Spleen (tissue), 7 donors: Measurements from ENCODE around the gene SLC7A6.

Source experiments
- CTCF ChIP-seq, 11 experiments: fragments of 200-600 bp in 7 of 11; fragments of 450-650 bp in 4 of 11; sonication (generic) in 4 of 11; IDR thresholded peaks in 8 of 11; conservative IDR thresholded peaks in 3 of 11; 1 replicate in 7 of 11; 2 replicates in 4 of 11; pipeline versions ENCODE4 v1.4.0 to v1.8.0; 2016 to 2021; ENCODE audit warnings: antibody characterized with exemption in 11 of 11, inconsistent platforms in 4 of 11, mild to moderate bottlenecking in 1 of 11
- POLR2A ChIP-seq, 3 donors: fragments of 450-650 bp; IDR thresholded peaks; one replicate each; pipeline ENCODE4 v1.5.1; 2017; ENCODE audit warnings: antibody characterized with exemption in 3 of 3, mild to moderate bottlenecking in 1 of 3
- POLR2AphosphoS5 ChIP-seq, 3 donors: sonication (generic); formaldehyde crosslinking; IDR thresholded peaks; one replicate each; pipeline ENCODE4 v1.5.1; 2017; ENCODE audit warnings: antibody characterized with exemption in 3 of 3
- donor health status: DM: no; HTN: no; CAD: no; lungs with moderate emphysema.
- donor health status: DM: no; HTN: no; CAD: no.
- donor health status: DM: no; HTN: no; CAD: no.

GRCh38 chr16:68226116-68226515 is 38.2 kb upstream of the SLC7A6 start:
- TF ChIP-seq POLR2A (IDR thresholded peaks at IDR 0.05) (no peak), CTCF (IDR thresholded peaks at IDR 0.05 in 8 of 11, conservative IDR thresholded peaks at IDR 0.05 in 3 of 11) (no peak), POLR2AphosphoS5 (IDR thresholded peaks at IDR 0.05) (no peak)
